SW480 (cell line): ENCODE data around the gene WDR37.

ENCODE experiments used
- DNase-seq: peaks from one replicate; pipeline ENCODE4 v3.0.0-alpha.2; 2016; ENCODE audit warnings: low spot score

The WDR37 gene

DNA sequence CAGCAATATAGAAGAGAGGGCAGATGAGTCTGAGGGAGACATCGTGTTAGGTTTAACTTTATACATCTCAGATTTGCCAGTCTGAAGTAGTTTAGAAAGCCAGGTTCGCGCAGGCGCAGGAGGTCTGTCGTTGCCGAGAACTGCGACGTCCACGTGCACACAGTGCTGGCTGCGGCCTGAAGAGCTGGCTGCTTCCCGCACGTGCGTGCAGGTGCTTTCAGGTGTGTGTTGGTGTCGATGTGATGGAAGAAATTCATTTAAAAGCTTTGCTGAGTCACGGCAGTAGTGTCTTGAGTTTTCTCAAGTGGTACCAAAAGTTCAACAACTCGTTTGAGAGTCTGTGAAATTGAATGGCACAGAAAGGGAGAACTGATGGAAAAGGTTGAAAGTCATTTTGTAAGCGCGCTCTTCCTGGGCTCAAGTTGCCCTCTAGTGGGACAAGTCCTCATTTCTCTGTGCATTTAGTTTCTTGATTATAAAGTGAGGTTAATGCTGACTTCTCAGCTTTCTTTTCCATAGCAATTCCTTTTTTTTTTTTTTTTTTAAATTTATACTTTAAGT lies 18.6 kb downstream of the WDR37 start:
- DNase-seq: no peak

DNA sequence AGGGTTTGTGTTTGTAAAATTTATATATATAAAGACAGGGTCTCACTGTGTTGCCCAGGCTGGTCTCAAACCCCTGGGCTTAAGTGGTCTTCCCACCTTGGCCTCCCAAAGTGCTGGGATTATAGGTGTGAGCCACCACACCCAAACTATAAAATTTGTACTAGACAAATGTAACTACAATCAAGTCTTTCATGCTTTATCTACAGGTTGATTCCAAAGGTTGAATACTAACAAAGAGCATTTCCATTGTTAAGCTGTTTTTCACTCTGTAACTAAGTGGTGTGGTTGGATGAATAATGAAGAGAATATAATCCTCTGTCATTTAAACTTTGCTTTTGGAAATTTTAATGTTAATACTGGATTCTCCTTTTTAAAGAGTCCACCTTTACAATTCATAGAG lies 22.5 kb downstream of the WDR37 start:
- no peak for DNase-seq

DNA sequence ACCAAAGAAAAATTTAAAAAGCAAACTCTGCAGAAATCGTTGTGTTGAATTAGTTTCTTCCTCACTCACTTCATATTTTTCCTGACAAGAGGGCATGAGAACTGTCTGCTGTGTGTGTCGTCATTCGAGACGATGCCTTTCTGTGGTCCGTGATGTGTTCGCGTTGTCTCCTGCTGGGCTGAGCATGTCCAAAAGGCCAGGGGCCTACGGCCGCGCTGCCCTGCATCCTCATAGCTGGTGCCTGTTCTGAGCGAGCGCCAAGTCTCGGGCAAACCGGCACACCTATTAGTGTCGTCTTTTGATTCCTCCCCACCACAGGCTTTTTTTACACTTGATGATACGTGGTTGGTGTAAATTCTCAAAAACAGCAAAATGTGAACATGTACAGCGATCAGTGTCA lies 27.4 kb downstream of the WDR37 start:
- DNase-seq: no peak

DNA sequence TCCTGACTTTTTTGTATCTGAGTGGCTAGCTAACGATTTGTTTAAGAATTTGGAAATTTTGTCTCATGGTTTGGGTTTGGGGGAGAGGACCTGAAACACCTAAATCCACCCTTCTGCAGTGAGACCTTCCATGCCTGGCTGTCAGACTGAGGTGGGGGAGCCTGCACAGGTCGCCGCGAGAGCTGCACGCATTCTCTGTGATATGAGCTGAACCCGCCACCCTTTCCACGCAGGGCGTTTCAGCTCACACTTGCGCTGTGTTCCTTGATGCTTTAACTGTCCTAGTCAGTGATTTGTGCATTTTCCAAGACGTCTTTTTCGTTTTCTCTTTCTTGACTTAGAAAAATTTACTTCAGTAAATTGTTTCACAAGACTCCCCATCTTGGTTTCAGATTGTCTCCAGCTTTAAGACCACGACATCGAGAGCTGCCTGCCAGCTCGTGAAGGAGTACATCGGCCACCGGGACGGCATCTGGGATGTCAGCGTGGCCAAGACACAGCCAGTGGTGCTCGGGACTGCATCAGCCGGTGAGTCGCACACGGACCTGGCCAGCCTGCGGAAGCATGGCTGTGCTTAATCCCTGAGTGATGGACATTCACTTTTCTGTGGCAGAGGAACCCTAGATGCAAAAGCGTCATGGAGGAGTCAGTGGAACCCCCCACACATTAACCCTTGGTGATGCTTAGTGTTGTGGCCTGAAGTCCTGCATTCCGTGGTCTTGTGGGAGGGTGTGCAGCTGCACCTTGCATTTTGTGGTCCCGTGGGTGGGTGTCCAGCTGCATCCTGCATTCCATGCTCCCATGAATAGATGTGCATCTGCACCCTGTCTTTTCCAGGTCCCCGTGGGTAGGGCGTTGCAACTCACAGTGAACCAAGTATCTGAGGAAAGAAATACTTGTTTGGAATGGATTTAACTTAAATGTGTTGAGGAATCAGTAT lies 28.1 kb downstream of the WDR37 start:
- DNase-seq: no peak

DNA sequence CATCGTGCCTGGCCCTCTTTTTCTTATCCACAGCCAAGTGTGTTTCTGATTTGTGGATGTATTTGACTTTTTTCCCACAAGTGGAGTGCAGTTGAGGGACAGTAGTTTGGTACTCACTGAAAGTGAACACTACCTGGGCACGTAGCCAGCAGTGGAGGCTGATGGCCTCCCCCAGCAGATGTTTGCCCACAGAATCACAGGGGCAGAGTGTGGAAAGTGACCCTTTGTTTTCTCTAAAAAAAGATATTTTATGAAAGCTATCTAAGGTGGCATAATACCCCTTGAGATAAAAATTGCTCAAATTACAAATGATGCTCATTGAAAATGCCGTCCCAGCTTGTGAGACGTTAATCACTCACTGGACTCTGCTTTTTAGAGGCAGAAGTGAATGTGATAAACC lies 29.1 kb downstream of the WDR37 start:
- no peak for DNase-seq

GRCh38 chr10:1086787-1087186 lies 30.6 kb downstream of the WDR37 start:
- no peak for DNase-seq

DNA sequence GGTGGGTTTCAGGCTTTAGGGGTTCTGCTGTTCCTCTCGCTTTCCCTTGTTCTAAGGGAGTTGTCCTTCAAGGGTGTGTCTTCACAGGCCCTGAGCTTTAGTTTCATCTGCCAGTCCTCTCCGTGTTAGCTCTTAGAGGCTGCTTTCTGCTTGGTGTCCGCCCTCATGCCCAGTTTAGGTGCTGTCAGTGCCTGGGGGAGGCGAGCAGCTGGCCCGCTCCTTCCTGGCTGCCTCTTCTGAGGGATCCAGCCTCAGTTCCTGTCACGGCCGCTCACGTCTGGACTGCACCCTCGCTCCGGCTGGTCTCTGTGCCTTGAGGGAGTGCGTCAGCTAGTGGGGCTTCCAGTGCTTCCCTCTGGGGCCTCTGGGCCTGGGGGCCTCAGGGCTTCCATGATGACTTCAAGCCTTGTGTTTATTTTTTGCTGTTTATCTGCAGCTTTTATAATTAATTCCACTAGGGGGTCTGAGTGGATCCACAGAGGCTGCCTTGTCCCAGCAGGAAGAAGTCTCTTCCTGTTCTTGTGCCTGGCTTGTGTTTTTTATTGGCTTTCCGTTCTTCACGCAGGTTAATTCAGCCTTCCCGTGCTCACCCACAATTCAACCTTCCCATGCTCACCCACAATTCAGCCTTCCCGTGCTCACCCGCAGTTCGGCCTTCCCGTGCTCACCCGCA lies 33.0 kb downstream of the WDR37 start:
- DNase-seq: no peak

DNA sequence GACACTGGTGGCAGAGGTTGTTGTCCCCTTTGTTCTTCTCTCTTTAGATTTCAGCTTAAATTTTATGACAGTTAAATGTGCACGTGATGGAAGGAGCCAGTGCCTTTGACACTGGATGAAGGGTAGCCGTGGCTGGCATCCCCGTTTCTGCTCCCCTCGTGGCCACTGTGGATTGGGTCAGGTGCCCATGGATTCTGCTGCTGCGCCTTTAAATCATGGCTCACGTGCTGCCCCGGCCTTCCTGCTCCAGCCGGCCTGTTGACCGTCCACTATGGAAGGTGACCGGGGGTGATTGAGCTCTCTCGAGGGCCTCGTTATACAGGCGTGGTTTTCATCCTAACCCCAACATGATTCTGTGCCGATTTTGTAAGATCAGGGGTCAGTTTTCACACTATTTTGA lies 34.5 kb downstream of the WDR37 start:
- DNase-seq: no peak

DNA sequence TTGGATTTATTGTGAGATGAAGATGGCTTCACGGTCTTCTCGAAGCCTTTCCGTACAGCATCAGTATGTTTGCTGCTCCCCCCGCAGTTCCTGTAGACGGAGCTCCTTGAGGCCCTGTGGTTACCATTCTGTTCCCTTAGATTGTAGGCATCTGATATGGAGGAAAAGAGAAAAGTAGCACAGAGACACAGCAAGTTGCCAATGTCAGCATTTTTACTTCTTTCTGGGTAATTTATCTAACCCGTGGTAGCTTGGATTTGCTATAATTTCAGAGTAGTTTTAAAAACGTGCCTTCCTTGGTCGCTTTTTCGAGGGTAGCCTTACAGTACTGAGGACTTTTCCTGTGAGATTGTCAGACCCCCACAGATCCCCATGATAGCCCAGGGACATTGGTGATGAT lies 37.5 kb downstream of the WDR37 start:
- DNase-seq: no peak

- DNase-seq: no peak
Measured at GRCh38 chr10:1094112-1095057, 38.2 kb downstream of the WDR37 start.

GRCh38 chr10:1095498-1095897 lies 39.3 kb downstream of the WDR37 start:
- DNase-seq: no peak

GRCh38 chr10:1096287-1096889 lies 40.2 kb downstream of the WDR37 start:
- DNase-seq: no peak

GRCh38 chr10:1097436-1097835 lies 41.3 kb downstream of the WDR37 start:
- DNase-seq: no peak

DNA sequence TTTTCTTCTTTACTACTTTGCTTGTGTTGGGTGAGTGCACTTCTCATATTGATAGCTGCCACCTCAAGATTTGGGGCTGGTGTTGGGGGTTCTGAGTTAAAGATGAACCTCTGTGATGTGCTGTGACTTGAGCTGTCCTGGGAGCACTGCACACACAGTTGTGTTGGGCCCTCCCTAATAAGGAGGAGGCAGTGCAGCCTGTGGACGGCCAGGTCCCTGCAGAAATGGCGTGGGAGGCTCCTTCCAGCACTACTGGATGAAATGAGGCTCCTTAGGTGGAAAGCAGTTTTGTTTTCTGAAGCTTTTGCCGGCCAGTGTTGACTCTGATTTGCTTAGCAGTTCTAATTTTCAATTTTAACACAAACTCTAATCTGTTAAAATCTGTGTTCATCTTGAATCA lies 44.0 kb downstream of the WDR37 start:
- no peak for DNase-seq

GRCh38 chr10:1100691-1101368 lies 44.6 kb downstream of the WDR37 start:
- DNase-seq: no peak

GRCh38 chr10:1101946-1102345 lies 45.8 kb downstream of the WDR37 start:
- no peak for DNase-seq

DNA sequence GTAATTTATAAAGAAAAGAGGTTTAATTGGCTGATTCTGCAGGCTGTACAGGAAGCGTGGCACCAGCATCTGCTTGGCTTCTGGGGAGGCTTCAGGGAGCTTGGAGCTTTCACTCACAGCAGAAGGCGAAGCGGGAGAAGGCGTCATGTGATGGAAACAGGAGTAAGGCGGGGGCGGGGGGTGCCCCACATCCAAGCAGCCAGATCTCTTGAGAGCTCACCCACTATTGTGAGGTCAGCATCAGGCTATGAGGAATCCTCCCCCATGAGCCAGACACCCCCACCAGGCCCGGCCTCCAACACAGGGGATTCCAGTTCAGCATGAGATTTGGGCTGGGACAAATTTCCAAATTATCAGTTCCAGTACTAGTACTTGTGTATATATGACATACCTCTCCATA lies 46.2 kb downstream of the WDR37 start:
- no peak for DNase-seq

- DNase-seq: no peak
Measured at GRCh38 chr10:1102831-1103230, 46.6 kb downstream of the WDR37 start.

- DNase-seq: no peak
Measured at GRCh38 chr10:1103551-1103950, 47.4 kb downstream of the WDR37 start.

GRCh38 chr10:1104971-1105370 lies 48.8 kb downstream of the WDR37 start:
- DNase-seq: no peak

- no peak for DNase-seq
Measured at GRCh38 chr10:1107004-1107403, 50.8 kb downstream of the WDR37 start.
